ENCODE data around the gene SENP6.

DNA sequence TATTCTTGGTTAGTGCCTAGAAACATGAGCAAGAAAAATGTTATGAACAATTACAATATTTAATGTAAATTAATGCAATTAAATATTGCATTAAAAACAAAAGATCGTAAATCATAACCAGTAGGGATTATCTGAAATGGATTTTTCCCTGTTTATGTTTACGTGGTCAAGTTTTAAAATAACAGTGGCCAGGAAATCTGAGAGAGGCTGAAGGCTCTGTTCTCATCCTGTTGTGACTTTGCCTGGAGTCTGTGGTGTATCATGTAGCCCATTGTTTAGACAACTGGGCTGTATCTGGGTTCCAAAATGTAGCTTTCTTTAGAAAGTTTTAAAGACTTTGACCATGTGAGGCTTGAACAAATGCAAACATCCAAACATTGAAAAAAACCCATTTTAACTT is 149.8 kb downstream of the SENP6 start:
- no peak for TF ChIP-seq ZC3H10 (CRISPR knock-in tag; IDR thresholded peaks at IDR 0.05)
- no peak for TF ChIP-seq ZNF70 (CRISPR knock-in tag; IDR thresholded peaks at IDR 0.05)
- TF ChIP-seq OSR1 (CRISPR knock-in tag; IDR thresholded peaks at IDR 0.05) = no peak
- no peak for TF ChIP-seq ARNTL (CRISPR knock-in tag; IDR thresholded peaks at IDR 0.05; ENCODE audit: borderline replicate concordance, low read depth)
- no peak for TF ChIP-seq RARB (CRISPR knock-in tag; IDR thresholded peaks at IDR 0.05)
- TF ChIP-seq, protein P1, sequence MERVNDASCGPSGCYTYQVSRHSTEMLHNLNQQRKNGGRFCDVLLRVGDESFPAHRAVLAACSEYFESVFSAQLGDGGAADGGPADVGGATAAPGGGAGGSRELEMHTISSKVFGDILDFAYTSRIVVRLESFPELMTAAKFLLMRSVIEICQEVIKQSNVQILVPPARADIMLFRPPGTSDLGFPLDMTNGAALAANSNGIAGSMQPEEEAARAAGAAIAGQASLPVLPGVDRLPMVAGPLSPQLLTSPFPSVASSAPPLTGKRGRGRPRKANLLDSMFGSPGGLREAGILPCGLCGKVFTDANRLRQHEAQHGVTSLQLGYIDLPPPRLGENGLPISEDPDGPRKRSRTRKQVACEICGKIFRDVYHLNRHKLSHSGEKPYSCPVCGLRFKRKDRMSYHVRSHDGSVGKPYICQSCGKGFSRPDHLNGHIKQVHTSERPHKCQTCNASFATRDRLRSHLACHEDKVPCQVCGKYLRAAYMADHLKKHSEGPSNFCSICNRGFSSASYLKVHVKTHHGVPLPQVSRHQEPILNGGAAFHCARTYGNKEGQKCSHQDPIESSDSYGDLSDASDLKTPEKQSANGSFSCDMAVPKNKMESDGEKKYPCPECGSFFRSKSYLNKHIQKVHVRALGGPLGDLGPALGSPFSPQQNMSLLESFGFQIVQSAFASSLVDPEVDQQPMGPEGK (CRISPR knock-in tag; IDR thresholded peaks at IDR 0.05; ENCODE audit: borderline replicate concordance) = no peak
- no peak for TF ChIP-seq CSDC2 (CRISPR knock-in tag; IDR thresholded peaks at IDR 0.05)
- TF ChIP-seq TCF4 (CRISPR knock-in tag; IDR thresholded peaks at IDR 0.05; ENCODE audit: borderline replicate concordance) = no peak
- no peak for TF ChIP-seq GLIS3 (CRISPR knock-in tag; IDR thresholded peaks at IDR 0.05)
- TF ChIP-seq, protein P2, sequence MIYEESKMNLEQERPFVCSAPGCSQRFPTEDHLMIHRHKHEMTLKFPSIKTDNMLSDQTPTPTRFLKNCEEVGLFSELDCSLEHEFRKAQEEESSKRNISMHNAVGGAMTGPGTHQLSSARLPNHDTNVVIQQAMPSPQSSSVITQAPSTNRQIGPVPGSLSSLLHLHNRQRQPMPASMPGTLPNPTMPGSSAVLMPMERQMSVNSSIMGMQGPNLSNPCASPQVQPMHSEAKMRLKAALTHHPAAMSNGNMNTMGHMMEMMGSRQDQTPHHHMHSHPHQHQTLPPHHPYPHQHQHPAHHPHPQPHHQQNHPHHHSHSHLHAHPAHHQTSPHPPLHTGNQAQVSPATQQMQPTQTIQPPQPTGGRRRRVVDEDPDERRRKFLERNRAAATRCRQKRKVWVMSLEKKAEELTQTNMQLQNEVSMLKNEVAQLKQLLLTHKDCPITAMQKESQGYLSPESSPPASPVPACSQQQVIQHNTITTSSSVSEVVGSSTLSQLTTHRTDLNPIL (CRISPR knock-in tag; IDR thresholded peaks at IDR 0.05; ENCODE audit: low read depth) = no peak
- TF ChIP-seq ZFP30 (CRISPR knock-in tag; IDR thresholded peaks at IDR 0.05) = no peak
- TF ChIP-seq, protein P3, sequence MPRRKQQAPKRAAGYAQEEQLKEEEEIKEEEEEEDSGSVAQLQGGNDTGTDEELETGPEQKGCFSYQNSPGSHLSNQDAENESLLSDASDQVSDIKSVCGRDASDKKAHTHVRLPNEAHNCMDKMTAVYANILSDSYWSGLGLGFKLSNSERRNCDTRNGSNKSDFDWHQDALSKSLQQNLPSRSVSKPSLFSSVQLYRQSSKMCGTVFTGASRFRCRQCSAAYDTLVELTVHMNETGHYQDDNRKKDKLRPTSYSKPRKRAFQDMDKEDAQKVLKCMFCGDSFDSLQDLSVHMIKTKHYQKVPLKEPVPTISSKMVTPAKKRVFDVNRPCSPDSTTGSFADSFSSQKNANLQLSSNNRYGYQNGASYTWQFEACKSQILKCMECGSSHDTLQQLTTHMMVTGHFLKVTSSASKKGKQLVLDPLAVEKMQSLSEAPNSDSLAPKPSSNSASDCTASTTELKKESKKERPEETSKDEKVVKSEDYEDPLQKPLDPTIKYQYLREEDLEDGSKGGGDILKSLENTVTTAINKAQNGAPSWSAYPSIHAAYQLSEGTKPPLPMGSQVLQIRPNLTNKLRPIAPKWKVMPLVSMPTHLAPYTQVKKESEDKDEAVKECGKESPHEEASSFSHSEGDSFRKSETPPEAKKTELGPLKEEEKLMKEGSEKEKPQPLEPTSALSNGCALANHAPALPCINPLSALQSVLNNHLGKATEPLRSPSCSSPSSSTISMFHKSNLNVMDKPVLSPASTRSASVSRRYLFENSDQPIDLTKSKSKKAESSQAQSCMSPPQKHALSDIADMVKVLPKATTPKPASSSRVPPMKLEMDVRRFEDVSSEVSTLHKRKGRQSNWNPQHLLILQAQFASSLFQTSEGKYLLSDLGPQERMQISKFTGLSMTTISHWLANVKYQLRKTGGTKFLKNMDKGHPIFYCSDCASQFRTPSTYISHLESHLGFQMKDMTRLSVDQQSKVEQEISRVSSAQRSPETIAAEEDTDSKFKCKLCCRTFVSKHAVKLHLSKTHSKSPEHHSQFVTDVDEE (CRISPR knock-in tag; IDR thresholded peaks at IDR 0.05) = no peak
- no peak for TF ChIP-seq ZFP3 (CRISPR knock-in tag; IDR thresholded peaks at IDR 0.05)
